Stimulated activated CD8-positive, alpha-beta memory T cell treated with anti-CD3 and anti-CD28 coated beads, Interleukin-4, amount 100 ng/mL, for 48 hours (primary cell): ENCODE results near the gene CALHM1.

Experiments used
- DNase-seq: peaks from one replicate; pipeline ENCODE4 v3.0.0-alpha.2; 2020

CALHM1 gene

GRCh38 chr10:103452506-103453230 lies 6.0 kb downstream of the CALHM1 start:
- DNase-seq, result no peak

GRCh38 chr10:103451831-103452505 lies 6.7 kb downstream of the CALHM1 start, which contains the start of gene CALHM2:
Gene CALHM2, minus strand, starts transcription at chr10:103452370. Its CDS starts 2,429 bp downstream, at chr10:103449941.
- peak; percentile 76 for DNase-seq

- DNase-seq, result peak; percentile 60
Observed at GRCh38 chr10:103451091-103451813, 7.4 kb downstream of the CALHM1 start.

- no peak for DNase-seq
Observed at GRCh38 chr10:103450201-103450695, 8.5 kb downstream of the CALHM1 start.

GRCh38 chr10:103449208-103450144 lies 9.2 kb downstream of the CALHM1 start:
- DNase-seq, result no peak

GRCh38 chr10:103448746-103449145 lies 10.0 kb downstream of the CALHM1 start:
- DNase-seq, result no peak

DNA sequence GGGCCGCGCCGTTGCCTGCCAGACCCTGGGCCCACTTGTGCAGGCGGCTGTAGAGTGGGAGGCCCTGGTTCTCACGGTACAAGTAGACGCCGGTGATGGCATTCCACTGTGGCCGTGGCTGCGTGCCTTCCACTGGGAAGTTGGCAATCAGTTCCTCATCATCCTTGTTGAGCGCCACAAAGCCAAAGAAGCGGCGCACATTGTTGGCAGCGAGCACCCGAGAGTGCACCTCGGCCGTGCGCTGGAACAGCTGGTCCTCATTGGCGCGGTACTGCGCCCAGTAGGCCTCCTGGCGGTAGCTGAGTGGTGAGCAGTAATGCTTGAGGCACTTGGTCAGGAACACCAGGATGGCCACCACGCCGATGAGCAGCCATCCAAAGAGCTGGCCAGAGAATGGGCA lies 11.5 kb downstream of the CALHM1 start:
- DNase-seq, result no peak

DNA sequence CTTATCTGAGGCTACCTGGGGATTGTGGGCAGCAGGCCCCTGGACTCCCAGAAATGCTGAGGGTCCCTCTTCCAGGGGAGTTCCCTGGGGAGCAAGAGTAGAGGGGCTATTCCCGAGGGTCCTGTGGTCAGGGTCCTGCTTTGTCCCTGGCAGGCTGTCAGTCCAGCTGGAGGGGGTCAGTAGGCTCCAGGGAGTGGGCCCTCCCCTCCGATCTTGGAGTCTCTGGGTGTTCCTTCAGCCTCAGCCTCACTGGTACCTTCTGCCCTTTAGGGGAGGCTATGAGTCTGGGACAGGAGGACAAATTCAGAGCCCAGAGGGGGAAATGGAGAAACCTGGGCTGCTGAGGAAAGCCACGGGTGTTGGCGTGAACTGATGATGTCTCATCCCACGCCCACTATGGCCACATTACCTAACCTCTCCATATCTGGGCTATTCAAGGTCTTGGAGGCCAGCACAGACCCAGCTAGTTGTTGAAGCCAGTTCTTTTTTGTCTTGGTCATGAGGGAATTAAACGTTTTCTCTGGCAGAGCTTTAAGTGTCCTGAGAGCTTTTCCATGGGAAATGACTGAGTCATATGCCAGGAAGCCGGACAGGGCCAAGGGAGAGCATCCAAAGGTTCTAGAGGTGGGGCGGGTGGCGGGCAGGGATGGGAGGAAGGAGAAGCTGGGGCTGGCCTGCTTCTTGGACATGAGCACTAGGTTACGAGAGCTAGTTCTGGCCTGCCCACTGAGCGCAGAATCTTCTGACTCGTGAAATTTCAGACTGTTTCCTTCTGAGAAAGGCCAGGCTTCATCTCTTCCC lies 12.7 kb downstream of the CALHM1 start:
- DNase-seq, result no peak

DNA sequence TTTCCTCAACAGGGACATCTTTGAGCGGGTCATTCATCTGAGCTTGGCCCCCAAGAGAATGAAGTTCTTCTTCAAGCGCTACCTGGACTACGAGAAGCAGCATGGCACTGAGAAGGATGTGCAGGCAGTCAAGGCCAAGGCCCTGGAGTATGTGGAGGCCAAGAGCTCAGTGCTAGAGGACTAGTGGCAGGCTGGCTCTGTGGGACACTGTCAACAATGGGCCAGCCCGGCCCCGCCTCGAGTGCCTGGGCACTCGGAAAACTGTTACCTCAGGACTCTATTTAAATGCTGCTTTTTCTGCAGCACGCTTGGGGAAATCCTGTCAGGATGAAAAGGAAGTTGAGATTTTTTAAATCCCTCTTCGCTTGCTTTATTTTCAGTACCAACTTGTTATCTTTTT lies 13.3 kb downstream of the CALHM1 start:
- no peak for DNase-seq

DNA sequence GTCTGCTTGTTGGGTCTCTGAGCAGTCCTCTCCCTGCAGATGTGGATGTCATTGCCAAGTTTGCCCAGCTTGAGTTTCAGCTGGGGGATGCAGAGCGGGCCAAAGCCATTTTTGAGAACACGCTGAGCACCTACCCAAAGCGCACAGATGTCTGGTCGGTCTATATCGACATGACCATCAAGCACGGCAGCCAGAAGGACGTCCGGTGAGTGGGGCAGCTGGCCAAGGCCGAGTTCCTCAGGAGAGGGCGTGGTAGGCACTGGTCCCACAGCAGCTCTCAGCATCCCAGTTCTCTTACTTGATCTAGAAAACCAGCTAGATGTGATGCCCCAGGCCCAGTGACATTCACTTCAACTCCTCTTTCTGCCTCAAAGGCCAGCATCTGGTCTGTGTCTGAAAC lies 14.2 kb downstream of the CALHM1 start:
- no peak for DNase-seq

DNA sequence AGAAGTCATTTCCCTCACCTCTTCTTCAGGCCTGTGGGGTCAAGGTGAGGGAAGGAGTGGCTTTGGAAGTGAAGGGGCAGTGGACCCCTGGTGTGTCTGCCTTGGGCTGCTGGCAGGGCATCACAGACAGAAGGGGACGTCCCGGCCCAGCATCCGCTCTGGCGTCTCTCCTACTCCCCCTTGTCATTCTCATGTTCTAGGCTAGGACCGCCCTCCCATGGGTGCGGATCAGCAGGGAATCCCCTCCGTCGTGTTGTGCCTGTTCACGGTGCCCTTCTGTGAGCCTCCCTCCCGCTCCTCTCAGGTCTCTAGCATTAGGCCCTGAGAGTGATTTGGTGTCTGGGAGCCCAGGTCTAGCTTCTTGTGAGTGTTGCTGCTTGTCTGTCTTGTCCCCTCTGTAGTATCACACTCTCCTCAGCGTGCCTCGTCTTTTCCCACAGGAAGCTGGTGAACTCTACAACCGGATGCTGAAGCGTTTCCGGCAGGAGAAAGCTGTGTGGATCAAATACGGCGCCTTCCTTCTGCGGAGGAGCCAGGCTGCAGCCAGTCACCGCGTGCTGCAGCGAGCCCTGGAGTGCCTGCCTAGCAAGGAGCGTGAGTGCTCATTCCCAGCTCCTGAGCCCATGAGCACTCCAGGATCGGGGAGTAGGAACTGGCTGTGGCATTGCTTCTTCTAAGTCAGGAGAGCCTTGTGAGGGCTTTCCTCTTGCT lies 15.1 kb downstream of the CALHM1 start:
- no peak for DNase-seq

GRCh38 chr10:103442031-103442461 lies 16.7 kb downstream of the CALHM1 start:
- DNase-seq, result no peak

DNA sequence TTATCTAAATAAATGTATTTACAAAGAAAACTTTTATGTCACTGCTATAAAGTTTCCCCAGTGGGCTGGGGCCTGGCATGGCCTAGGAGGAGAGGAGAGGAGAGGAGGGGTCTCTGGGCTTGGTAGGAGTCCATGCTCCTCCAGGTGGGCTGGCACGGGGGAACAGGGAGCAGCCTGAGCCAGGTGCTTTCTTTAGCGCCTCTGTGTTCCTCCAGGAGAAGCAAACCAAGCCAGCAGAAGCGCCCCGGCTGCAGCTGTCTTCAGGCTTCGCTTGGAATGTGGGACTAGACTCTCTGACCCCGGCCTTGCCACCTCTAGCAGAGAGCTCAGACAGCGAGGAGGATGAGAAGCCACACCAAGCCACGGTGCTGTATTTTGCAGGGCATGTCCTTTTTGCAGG lies 17.1 kb downstream of the CALHM1 start:
- no peak for DNase-seq

DNA sequence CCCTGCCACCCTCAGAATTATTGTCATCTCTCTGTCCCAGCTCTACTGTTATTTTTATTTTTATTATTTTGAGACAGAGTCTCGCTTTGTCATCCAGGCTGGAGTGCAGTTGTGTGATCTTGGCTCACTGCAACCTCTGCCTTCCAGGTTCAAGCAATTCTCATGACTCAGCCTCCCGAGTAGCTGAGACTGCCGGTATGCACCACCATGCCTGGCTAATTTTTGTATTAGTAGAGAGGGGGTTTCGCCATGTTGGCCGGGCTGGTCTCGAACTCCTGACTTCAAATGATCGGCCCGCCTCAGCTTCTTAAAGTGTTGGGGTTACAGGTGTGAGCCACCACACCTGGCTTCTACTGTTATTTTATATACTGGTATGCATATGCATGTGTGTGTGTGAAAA lies 17.5 kb downstream of the CALHM1 start:
- no peak for DNase-seq

- no peak for DNase-seq
Observed at GRCh38 chr10:103440416-103440815, 18.3 kb downstream of the CALHM1 start.

DNA sequence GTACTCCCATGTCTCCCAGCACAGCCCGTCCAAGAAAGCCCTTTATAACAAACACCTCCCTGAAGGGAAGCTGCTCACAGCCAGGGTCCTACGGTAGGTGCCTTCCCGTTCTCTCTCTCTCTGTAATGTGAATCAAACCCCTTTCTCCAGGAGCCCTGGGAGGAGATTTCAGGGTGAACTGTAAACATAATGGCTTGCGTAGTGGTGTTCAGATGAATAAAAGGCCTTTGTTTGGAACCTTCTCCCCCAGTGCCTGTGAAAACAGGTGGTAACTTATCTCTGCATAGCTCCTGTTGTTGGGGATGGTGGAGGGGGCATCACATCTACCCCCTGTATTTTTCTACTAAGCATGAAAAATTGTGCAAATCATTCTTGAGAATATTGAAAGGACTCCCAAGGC lies 18.9 kb downstream of the CALHM1 start:
- no peak for DNase-seq

DNA sequence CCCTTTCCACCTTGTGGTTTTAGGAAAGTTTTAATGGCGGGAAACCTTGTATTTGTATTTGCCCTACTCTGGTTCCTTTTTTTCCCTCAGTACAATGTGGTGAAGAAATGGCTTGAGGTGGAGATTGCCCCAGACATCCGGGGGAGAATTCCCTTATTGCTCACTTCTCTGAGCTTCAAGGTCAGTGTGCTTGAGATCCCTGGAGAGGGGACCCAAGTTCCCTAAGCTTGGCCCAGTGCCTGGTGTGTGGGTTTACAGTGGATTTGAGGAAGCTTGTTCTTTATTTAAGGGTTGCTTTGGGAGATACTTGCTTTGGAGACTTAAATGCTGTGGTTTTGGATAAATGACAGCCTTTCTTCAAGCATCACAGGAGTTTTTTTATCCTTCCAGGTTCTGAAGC lies 24.8 kb downstream of the CALHM1 start:
- DNase-seq, result no peak

- DNase-seq, result no peak
Observed at GRCh38 chr10:103431902-103432301, 26.8 kb downstream of the CALHM1 start.

DNA sequence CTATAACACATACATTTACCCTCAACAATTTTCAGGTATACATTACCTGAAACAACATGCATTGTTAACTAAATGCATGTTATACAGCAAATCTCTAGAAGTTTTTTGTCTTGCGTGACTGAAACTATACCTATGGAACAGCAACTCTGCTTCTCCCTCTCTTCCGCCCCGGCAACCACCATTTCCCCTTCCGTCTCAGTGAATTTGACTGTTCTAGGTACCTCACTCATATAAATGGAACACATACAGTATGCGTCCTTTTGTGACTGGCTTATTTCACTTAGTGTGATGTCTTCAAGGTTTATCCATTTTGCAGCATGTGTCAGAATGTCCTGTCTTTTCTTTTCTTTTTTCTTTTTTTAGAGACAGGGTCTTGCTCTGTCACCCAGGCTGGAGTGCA lies 29.1 kb downstream of the CALHM1 start:
- no peak for DNase-seq

GRCh38 chr10:103428989-103429643 lies 29.6 kb downstream of the CALHM1 start:
- no peak for DNase-seq
